Urinary bladder (tissue), 4 donors: ENCODE results near the gene SLC6A12. TPM values are rescaled to one million over a fixed set of nuclear protein-coding genes. Genes with fewer than 3 reads are reported as not detected.
"Not testable (repeated sequence)": the region's sequence is repeated elsewhere in the genome, so short reads cannot be mapped to it uniquely, and the experiment has no call there.

Experiments
- DNase-seq: peaks from one replicate; pipeline ENCODE4 v3.0.0-alpha.2; 2015; ENCODE audit errors: extremely low spot score
- H3K27ac ChIP-seq: one replicate; pipeline ENCODE4 v1.5.1; 2013; ENCODE audit warnings: low read depth, mild to moderate bottlenecking, moderate library complexity
- H3K36me3 ChIP-seq: one replicate; pipeline ENCODE4 v1.6.1; 2013; ENCODE audit warnings: mild to moderate bottlenecking, moderate library complexity; ENCODE audit not compliant: insufficient read depth
- H3K4me1 ChIP-seq: one replicate; pipeline ENCODE4 v1.6.1; 2013; ENCODE audit warnings: mild to moderate bottlenecking, moderate library complexity; ENCODE audit not compliant: insufficient read depth
- H3K4me3 ChIP-seq: one replicate; pipeline ENCODE4 v1.5.1; 2013; ENCODE audit warnings: low read depth, low read length
- WGBS: extraction: QIAGEN DNeasy Blood & Tissue Kit; methylation state at CpG from one replicate; pipeline ENCODE4 v1.1.7; 2013; 5-methylcytosine and 5-hydroxymethylcytosine counted together
- polyA plus RNA-seq: library from polyadenylated mRNA; stranded (reverse); fragments of 200-250 nt; gene quantifications from one replicate; pipeline ENCODE4 v1.2.3, GENCODE V29; 2013
- total RNA-seq: library from RNA; depleted of rRNA; stranded (reverse); fragments of >200 nt; gene quantifications from one replicate; pipeline ENCODE4 v1.2.3, GENCODE V29; 2014
- donor health status: healthy with polysubstance abuse.
- donor health status: healthy.

Gene SLC6A12
- total and polyA plus RNA-seq, 2 donors, result 0.21 to 1.5 TPM

DNA sequence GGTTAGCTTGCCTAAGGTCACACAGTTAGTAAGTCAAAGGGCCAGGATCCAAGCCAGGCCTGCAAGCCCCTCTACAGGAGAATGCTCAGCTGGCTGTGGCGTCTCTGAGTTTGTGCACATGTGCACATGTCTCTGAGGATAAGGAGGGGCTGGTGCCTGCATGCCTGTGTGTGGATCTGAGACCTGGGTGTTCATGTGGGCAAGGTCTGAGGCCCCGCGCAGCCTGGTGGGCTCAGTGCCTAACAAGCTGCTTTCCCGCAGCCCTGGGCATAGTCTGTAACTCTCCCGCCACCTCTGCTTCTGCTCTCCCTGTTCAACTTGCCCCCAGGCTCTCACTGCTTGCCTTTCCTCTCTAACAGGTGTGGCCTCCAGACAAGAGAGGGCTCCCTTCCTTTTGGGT, 4.3 kb upstream of the SLC6A12 start:
- no peak overlapping the region for H3K27ac ChIP-seq
- H3K36me3 ChIP-seq, result no peaks in the 10 kb centered on the region
- DNase-seq, result no peak
- H3K4me1 ChIP-seq, result no peaks in the 10 kb centered on the region
- H3K4me3 ChIP-seq, result no peak overlapping the region
- WGBS, result 79% methylated on average over 5 of the region's 5 CpGs

DNA sequence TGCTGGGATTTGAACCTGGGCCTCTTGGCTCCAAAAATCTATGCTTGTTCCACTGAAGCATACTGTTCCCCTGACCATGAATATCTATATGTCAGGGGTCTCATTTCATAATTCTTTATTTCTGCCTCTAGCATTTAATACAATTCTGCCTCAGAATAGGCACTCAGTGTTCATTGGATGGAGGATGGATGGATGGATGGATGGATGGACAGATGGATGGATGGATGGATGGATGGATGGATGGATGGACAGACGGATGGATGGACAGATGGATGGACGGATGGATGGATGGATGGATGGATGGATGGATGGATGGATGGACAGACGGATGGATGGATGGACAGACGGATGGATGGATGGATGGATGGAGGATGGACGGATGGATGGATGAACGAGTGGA, 3.1 kb upstream of the SLC6A12 start:
- H3K4me3 ChIP-seq, H3K36me3 ChIP-seq, H3K4me1 ChIP-seq, H3K27ac ChIP-seq, DNase-seq: not testable (repeated sequence)
- 70% methylated on average over 6 of the region's 6 CpGs for WGBS

DNA sequence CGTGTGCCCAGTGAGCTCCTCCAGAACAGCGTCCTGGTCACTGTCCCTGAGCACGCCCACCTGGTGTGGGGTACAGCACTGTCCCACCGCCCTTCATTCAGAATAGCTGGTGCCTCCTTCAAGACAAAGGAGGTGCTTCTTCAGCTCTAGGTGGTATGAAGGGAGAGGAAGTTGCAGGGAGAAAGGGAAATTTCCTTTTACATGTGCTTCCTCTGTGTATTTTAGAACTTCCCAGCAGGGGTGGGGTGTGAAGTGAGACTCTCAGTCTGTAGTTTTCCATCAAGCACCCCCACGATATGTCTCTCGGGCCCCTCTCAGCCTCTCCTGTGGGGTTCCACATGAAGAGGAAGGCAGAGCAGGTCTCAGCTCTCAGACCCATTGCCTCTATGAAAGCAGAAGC, 1.2 kb upstream of the SLC6A12 start:
- Histone ChIP-seq H3K36me3 (no peaks in the 10 kb centered on the region), H3K4me3 (no peak overlapping the region), H3K4me1 (no peaks in the 10 kb centered on the region), H3K27ac (no peak overlapping the region)
- WGBS, result 86% methylated on average over 6 of the region's 6 CpGs
- no peak for DNase-seq

DNA sequence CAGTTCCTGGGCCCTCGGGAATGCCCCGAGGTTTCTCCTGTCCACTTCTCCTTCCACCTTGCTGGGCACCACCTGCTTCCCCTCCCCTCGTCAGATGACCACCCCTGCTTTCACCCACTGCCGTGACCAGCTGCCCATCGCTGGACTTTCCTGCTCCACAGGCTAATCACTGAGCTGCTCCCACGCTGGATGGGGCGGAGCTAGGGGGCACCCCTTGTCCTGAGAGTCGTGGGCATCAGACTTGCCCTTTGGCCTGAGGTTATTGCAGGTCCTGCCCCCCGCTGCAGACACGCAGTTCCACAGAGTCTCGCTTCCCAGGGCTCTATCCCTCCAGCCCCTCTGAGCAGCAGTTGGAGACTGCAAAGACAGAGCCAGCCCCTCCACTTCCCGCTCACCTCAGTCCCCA, 427 bp downstream of the SLC6A12 start:
- H3K4me3 ChIP-seq, result no peak overlapping the region
- no peak for DNase-seq

DNA sequence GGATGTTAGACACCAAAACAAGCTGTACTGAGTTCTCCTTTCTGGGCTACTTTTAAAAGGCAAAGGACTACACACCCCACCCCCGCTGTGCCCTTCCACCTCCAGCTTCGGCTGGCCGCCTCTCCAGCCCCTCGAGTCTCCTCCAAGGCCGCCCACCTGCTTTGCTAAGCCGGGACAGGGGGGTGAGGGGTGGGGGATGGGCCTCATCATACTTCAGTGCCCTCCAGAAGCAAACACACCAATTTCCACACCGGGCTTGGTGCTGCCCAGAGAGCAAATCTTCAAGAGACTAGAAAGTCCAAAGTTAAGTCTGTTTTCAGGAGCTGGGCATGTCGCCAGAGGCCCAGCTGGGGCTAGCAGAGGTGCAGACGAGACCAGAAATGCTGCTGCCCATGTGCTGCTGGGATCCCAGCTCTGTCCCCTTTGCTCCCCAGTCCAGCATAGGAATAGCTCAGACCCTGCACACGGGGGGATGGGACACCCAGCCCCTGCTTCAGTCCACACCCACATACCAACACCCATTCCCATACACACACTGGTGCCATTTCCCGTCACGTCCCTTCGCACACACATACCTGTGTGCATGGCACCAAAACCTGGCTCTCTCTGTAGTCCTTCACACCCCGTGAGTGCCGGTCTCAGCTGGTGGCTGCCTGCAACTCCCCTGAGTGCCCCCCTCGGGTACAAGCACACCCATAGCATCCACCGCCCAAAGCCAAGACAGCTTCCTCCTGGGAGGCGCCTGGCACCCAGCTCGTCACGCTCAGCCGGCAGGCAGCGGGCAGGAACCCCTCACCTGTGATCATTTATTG, 1.0 kb downstream of the SLC6A12 start:
- no peak for DNase-seq
- 44% methylated on average over 22 of the region's 22 CpGs for WGBS
- H3K4me1 ChIP-seq, result no peaks in the 10 kb centered on the region
- no peak overlapping the region for H3K27ac ChIP-seq
- no peaks in the 10 kb centered on the region for H3K36me3 ChIP-seq
- no peak overlapping the region for H3K4me3 ChIP-seq

More for the DNA sequence above, 427 bp downstream of the SLC6A12 start:
- WGBS, result 45% methylated on average over 12 of the region's 12 CpGs
- Histone ChIP-seq H3K4me1 (no peaks in the 10 kb centered on the region), H3K36me3 (no peaks in the 10 kb centered on the region), H3K27ac (no peak overlapping the region)

DNA sequence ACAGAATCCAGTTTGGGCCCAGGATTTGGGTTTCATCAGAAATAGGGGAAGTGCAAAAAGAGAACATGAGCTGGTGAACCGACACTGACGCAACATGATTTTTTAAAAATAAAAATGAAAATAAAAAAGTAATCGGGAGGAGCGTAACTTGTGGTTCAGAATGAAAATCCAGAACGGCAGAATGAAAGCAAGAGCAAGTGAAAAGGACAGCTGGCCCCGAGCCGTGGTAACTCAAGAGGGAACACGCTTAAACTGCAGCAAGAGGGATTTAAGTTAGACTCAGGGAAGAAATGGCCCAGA, 1.6 kb downstream of the SLC6A12 start:
- H3K4me3 ChIP-seq, result no peak overlapping the region
- H3K27ac ChIP-seq, result no peak overlapping the region
- WGBS, result 67% methylated on average over 8 of the region's 8 CpGs
- no peaks in the 10 kb centered on the region for H3K4me1 ChIP-seq
- DNase-seq, result no peak
- no peaks in the 10 kb centered on the region for H3K36me3 ChIP-seq

DNA sequence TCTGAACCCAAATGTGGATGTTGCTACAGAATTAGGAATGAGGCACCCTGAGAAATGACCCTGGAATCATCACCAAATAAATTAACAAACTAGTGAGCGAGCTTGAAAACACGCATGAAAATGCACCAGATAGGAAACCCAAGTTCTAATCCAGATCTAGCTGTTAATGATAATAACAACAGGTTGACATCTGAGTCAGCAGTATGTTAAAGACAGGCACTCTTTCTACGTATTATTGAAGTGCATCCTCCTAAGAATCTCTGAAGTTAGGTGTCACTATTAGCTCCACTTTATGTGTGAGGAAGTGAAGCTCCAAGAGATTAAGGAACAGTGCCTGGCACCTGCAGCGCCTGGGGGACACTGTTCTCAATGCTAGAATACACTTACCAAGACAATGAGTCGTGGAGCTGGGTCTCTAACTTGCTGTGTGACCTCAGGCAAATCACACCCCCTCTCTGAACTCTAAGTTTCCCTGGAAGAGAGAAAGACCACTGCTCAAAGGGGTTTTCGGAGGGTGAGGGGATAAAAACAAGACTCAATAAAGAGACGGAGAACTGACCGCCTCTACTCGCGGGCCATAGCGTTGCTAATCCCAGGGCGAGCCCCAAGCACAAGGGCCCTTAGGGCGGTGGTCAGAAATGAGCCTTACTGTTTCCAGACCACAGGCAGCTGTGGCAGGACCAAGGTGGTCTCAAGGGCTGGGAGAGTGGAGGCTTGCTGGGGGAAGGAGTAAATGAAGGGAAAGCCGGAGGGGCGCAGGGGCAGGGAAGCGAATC, 2.1 kb downstream of the SLC6A12 start:
- no peaks in the 10 kb centered on the region for H3K36me3 ChIP-seq
- DNase-seq, result no peak
- no peak overlapping the region for H3K27ac ChIP-seq
- no peak overlapping the region for H3K4me3 ChIP-seq
- 85% methylated on average over 16 of the region's 16 CpGs for WGBS
- H3K4me1 ChIP-seq, result no peaks in the 10 kb centered on the region

DNA sequence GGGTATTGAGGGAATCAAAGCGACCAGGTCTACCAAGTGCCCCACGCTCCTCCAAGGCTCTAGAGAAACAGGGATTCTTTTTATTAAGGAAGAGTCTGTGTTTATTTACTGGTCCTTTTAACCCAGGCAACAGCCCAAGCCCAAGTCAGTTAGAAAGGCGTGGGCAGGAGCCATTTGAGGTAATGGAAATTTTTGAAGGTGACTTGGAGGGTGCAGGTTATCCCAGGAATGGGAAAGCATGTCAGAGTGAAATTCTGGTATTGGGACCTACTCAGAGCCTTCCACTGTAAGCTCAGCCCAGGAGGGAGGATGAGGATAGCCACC, 2.9 kb downstream of the SLC6A12 start:
- Histone ChIP-seq H3K4me1 (no peaks in the 10 kb centered on the region), H3K4me3 (no peak overlapping the region), H3K27ac (no peak overlapping the region), H3K36me3 (no peaks in the 10 kb centered on the region)
- no peak for DNase-seq
- WGBS, result 83% methylated on average over 3 of the region's 3 CpGs

DNA sequence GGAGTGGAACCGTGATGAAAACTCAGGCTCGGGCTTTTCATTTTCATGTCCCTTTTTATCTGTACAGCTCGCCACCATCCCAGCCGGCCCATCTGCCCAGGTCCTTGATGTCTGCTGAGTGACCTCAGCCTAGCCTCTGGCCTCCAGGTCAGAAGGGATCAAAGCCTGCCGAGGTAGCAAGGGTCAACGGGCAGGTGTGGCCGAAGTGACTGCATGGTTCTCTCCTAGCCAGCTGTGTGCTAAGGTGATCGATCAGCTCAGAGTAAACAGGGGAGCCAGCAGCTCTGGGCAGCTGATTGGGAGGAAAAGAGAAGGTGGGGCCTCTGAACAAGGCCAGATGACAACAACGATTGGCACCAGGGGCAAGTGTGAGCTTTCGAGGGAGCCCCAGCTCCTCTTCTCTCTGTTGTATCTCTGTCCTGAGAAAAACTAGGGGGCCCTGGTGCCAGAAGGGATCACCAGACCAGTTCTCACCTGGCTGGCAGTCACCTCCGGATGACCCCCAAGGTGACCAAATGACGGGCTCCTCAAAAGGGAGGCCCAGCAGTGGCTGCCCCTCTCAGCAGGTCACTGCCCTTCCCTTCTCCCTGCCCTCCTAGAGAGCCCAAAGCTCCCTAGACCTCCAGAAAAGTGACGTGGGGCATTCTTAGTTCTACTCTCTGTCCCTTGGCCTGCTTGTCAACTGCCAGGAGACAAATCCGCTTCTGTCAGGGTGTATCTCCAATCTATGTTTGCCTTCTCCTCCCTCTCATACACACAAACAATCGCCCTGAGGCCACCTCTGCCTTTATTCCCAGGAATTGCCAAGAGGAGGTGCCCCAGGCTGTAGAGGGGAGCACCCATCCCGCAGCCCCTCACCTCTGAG, 3.4 kb downstream of the SLC6A12 start:
- WGBS, result 77% methylated on average over 16 of the region's 16 CpGs
- H3K4me3 ChIP-seq, result no peak overlapping the region
- H3K4me1 ChIP-seq, result no peaks in the 10 kb centered on the region
- no peak overlapping the region for H3K27ac ChIP-seq
- no peak for DNase-seq
- no peaks in the 10 kb centered on the region for H3K36me3 ChIP-seq

DNA sequence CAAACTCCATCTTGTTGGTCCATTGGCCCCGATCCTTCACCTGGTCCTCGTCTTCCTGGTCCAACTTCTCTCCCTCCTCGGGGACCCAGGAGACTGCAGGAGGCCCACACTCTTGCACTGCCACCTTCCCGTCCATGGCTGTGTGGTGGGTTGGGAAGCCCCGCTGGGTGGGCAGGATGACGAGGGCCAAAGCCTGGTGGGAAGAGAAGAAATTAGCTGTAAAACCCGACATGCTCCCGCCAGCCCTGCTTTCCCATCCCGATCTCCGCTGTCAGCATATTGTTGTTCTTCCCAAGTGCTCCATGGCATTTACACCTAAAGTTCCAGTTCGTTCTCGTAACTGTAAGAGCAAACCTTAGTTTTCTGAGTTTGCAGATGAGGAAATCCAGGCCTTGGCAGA, 4.1 kb downstream of the SLC6A12 start:
- WGBS, result 91% methylated on average over 12 of the region's 12 CpGs
- Histone ChIP-seq H3K36me3 (no peaks in the 10 kb centered on the region), H3K4me3 (no peak overlapping the region)

DNA sequence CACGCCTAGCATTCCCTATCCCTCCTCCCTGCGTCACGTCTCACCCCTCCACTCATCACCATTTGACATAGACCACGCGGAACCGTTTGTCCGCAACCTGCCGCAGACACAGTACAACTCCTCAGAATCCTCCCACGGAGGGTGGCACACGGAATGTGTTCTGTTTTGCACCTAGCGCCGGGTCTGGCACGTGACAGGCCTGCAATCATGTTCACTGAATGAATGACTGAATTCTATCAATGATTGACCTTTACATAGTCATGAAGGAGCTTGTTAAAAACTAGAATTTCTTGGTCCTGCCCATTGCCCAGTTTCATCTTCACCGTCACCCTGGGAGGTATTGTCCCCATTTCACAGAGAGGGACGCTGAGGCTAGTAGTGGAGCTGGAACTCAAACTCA, 4.7 kb downstream of the SLC6A12 start:
- DNase-seq, result no peak
- H3K36me3 ChIP-seq, result no peaks in the 10 kb centered on the region
- no peaks in the 10 kb centered on the region for H3K4me1 ChIP-seq
- WGBS, result 91% methylated on average over 15 of the region's 15 CpGs
- no peak overlapping the region for H3K4me3 ChIP-seq
- H3K27ac ChIP-seq, result no peak overlapping the region

More for the DNA sequence above, 4.1 kb downstream of the SLC6A12 start:
- no peaks in the 10 kb centered on the region for H3K4me1 ChIP-seq
- H3K27ac ChIP-seq, result no peak overlapping the region
- DNase-seq, result no peak

DNA sequence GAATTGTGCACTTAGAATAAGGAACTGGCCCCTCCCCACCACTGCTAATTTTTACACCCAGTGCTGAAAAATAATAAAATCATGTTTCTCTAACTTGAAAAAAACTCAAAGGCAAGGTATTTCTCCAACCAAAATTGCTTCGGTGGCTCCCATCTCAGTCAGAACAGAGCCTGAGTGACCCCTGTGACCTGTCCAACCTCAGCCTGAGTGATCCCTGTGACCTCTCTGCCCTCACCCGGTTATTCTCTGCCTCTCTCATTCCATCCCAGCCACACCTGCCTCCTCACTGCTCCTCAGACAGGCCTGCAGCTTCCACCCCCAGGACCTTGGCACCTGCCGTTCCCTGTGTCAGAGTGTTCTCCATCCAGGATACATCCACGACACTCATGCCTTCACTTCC, 5.1 kb downstream of the SLC6A12 start:
- DNase-seq, result no peak
- H3K36me3 ChIP-seq, result no peaks in the 10 kb centered on the region

DNA sequence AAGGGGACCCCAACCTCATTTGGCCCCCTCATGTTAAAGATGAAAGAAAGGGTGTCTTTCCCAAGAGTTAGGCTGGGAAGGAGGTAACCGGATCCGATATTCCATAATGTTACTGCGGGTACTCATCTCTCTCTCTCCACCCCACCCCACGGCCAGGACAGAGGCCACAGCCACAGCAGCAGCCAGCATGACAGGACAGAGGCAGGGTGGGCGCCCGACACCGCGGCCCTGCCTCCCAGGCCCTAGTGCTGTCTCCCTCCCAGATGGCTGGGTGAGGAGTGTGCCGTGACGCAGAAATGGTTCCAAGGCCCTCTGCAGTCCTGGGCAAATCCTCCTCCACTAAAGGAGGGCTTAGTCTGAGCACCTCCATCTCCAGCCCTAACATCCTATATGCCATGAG, 6.2 kb downstream of the SLC6A12 start:
- Histone ChIP-seq H3K4me3 (no peak overlapping the region), H3K36me3 (no peaks in the 10 kb centered on the region), H3K27ac (no peak overlapping the region), H3K4me1 (no peaks in the 10 kb centered on the region)
- DNase-seq, result no peak
- 87% methylated on average over 10 of the region's 10 CpGs for WGBS

More for the DNA sequence above, 5.1 kb downstream of the SLC6A12 start:
- Histone ChIP-seq H3K27ac (no peak overlapping the region), H3K4me1 (no peaks in the 10 kb centered on the region), H3K4me3 (no peak overlapping the region)
- 78% methylated on average over 4 of the region's 4 CpGs for WGBS
